Activated CD8-positive, alpha-beta memory T cell treated with anti-CD3 and anti-CD28 coated beads, Interleukin-2, amount 50 U/mL, for 48 hours (primary cell): ENCODE measurements around the gene ALKBH6.
A peak's percentile ranks its signal among the peaks of the same experiment; 100 is the strongest.
"Not testable (repeated sequence)": the region's sequence is repeated elsewhere in the genome, so short reads cannot be mapped to it uniquely, and the experiment has no call there.

ENCODE experiments used
- DNase-seq: peaks from one replicate; pipeline ENCODE4 v3.0.0-alpha.2; 2020

The ALKBH6 gene

DNA sequence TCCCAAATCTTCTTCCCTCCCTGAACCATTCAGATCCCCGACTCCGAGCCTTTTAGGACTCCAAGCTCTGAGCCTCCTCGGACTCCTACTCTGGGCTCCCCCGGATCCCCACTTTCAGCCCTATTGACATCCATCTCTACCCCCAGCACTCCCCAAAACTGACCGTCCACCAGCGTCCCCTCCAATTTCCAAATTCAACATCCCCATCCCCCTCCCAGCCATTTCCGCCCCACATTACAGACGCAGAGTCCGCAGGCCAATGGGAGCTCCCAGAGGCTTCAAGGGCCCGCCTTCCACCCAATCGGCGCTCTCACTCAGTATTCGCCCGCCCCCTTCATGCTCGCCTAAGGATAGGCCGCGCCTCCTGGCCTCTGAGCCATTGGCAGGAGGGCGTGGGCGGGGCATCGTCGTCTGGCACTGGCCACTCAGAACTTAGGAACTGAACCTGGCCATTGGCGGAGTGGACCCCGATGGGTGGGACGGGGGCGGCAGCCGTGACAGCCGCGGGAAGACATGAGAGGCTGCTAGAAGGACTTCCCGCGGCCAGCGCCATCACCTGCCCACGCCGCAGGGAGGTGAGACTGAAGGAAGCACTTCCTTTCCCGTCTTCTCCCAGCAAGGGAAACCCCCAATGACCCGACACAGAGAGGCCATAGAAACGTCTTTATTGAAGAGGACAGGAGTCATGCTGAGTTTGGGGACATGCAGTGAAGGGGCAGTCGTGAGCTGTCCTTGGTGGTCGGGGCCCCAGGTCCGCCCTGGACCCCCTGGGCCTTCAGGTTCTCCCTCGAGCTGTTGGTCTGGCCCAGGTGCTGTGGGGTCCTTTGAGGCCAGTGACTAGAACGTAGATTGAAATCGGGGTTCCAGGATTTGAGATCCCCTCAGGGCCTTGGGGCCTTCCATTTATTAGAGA is at the start of gene ALKBH6:
TSS of gene ALKBH6 (minus strand) at position 202 of the 913 bp plus-strand sequence. CDS start 816 bp downstream, outside the sequence.
- DNase-seq = peak; percentile 100

DNA sequence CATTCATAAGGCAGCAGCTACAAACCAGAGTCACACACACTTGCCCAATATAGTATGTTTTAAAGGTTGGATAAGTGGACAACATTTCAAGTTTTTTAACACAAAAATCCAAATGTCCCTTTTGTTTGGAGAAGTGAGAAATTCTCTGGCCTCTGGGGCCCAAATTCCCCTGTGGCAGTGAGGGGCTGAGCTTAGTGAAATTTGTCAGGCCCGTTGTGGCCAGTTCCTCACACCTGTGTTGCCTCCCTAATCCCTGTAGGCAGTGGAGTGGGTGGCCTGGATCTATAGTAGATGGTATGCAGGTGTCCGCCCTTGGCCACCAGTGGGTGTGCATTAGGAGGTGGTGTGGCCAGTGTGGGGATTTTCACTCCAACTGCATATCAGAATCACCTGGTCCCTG is 47.4 kb upstream of the ALKBH6 start:
- no peak for DNase-seq

DNA sequence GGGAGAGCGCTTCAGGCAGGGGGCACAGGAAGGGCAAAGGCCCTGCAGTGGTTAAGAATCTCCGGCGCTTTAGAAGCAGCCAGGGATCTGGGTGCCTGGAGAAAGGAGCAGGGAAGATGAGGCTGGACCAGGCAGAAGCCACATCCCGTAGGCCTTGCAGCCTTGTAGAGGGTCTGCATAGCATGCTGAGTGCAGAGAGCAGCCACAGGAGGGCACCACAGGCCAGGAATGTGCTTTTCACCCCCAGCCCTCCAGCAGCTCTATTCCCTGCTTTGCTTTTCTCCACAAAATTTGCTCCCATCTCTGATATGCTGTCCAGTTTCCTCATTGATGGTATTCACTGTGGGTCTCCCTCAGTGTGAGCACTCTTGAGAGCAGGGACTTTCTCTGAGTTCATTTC is 46.4 kb upstream of the ALKBH6 start:
- DNase-seq = no peak

DNA sequence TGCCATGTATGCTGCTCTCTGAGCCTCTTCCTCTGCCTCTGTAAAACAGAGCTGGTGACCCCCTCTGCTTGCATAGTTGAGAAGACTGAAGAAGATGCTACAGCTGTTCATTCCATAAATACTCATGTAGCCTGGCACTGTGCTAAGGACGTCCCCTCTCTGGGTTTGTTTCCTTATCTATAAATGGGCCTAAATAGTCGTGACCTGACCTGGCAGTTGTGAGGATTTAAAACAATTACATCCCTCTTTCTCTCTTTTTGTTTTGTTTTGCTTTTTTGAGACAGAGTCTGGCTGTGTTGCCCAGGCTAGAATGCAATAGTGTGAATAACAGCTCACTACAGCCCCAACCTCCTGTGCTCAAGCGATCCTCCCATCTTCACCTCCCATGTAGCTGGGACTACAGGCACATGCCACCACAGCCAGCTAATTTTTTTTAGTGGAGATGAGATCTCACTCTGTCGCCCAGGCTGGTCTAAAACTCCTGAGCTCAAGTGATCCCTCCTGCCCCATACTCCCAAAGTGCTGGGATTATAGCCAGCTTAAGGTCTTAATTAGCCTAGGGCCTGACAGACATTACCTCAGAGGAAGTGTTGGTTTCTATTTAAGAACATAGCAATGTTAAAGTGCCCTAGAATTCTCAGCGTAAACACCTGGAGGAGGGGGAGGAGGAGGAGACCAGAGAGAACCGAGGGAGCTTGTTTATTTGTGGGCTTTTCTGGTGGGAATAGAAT is 45.3 kb upstream of the ALKBH6 start:
- DNase-seq = no peak

DNA sequence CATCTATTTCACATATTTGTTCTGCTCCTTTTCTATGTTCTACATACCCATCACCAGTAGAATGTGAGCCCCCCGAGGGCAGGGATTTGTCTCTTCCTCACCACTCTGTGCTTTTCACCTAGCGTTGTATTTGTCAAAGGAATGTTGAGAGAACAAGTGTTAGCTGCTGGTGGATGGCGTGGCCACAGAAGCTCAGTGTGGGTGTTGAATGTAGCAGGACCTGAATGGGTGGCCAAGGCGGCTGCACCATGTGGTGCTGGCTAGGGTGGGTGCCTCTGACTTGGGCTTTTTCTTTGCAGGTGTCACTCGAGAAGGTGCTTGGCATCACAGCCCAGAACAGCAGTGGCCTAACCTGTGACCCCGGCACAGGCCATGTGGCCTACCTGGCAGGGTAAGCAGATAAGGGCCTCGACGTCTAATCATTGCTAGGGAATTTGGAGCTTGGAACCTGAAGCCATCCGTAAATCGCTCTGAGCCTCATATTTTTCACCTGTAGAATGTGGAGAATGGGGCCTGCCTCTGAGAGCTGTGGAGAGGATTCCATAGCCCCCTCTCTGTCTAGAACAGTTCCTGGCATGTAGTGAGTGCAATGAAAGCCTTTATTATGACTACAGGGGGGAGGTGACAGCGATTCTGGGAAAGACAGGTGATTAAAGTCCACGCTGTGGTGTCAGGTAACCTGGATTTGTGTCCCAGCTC is 44.6 kb upstream of the ALKBH6 start:
- no peak for DNase-seq

- DNase-seq = peak; percentile 97
Observed at GRCh38 chr19:36054733-36055686, 41.0 kb upstream of the ALKBH6 start, which contains the start of gene WDR62. WDR62 (plus strand) TSS chr19:36054897; CDS start chr19:36054972, 75 bp downstream.

- DNase-seq = peak; percentile 99
Observed at GRCh38 chr19:36054119-36054732, 40.2 kb upstream of the ALKBH6 start, which contains the start of gene THAP8. THAP8 (minus strand) TSS chr19:36054285; CDS start chr19:36054217, 68 bp downstream.

GRCh38 chr19:36051637-36052036 is 37.6 kb upstream of the ALKBH6 start:
- DNase-seq = no peak

- DNase-seq = no peak
Observed at GRCh38 chr19:36051236-36051635, 37.2 kb upstream of the ALKBH6 start.

GRCh38 chr19:36049080-36049698 is 35.2 kb upstream of the ALKBH6 start:
- no peak for DNase-seq

- no peak for DNase-seq
Observed at GRCh38 chr19:36047835-36048234, 33.8 kb upstream of the ALKBH6 start.

DNA sequence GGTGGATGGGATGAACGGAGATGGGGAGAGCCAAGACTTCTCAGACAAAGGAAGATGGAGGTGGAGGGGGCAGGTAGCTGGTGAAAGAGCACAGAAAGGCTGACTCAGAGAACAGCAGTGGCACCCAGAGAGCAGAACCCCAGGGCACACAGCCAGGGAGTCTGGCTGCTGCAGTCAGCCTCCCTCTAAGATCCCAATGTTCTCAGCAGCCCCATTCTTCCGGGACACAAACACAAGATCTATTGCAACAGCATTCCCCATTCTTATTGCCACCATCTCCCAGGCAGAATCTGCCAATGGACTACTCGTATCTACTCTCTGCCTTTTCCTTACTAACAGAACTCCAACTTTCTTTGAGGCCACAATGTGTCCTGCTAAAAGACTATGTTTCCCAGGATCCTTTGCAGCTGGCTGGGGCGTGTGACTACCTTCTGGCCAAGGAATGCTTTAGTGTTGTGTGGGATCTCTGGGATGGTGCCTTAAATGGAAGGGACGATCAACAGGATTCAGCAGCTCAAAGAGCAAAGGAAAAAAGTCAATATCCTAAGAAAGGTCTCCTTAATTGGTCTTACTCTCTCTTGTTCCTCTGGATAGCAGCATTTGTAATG is 32.5 kb upstream of the ALKBH6 start:
- DNase-seq = no peak

DNA sequence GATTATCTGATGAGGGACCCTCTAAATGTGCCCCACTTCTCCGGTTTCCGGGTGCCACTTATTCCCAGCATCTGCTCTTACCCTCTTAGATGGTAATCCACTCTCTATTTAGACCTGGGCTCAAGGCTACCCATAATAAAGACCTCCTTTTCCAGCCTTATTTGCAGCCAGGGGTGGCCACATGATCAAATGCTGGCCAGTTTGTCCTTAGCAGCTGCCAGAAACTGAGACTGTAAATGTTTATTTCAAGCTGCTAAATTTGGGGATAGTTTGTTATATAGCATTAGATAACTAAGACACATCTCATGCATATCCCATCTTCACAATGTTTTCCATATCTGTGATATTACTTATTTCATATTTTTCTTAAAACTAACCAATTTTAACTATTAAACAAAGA is 29.9 kb upstream of the ALKBH6 start:
- no peak for DNase-seq

DNA sequence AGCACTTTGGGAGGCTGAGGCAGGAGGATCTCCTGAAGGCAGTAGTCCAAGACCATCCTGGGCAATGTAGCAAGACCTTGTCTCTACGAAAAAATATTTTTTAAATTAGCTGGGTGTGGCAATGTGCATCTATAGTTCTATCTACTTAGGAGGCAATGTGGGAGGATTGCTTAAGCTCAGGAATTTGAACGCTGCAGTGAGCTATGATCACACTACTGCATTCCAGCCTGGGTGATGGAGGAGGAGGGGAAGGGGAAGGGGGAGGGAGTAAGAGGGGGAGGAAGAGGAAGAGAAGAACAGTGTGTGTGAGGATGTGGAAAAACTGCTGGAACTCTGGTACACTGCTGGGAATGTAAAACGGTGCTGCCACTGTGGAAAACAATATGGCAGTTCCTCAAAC is 27.8 kb upstream of the ALKBH6 start:
- DNase-seq = no peak

- DNase-seq = not testable (repeated sequence)
Observed at GRCh38 chr19:36041092-36041491, 27.1 kb upstream of the ALKBH6 start.

GRCh38 chr19:36040495-36040894 is 26.5 kb upstream of the ALKBH6 start:
- DNase-seq = no peak

GRCh38 chr19:36032251-36033104 is 18.5 kb upstream of the ALKBH6 start, which contains the start of gene CLIP3:
CLIP3 (minus strand) TSS chr19:36032873; CDS start chr19:36032357, 516 bp downstream.
- DNase-seq = peak; percentile 81

DNA sequence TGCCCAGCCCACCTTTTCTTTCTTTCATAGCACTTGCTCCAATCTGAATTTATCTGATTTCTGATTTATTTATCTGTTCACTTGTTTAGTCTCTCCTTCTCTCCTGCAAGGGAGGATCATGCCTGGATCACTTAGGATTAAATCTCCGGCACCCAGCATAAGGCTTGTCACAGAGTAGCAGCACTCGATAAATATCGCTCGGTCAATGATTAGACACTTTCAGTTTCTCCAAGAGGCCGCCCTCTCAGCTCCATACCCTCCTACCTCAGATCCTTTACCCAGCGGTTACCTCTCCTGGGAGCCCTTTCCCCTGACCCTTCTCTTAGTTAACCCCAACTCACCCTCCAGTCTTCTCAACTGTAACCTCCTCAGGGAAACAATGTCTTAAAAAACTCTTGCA is 17.3 kb upstream of the ALKBH6 start:
- no peak for DNase-seq
